K562 (cell line): ENCODE measurements around the gene SHC1. TPM values are rescaled to one million over a fixed set of nuclear protein-coding genes. Genes with fewer than 3 reads are reported as not detected.
A peak's percentile ranks its signal among the peaks of the same experiment; 100 is the strongest.

Source experiments
- CEBPZ ChIP-seq: fragments of 150-350 bp; IDR thresholded peaks from 2 replicates; pipeline ENCODE4 v1.6.1; 2014; ENCODE audit warnings: low read depth, mild to moderate bottlenecking, low read length, borderline replicate concordance
- ELF1 ChIP-seq: fragments of 200-800 bp; sonication (Bioruptor generic); IDR thresholded peaks from 2 replicates; pipeline ENCODE4 v1.6.1; 2016; ENCODE audit warnings: missing genetic modification characterization, missing compliant biosample characterization
- FOSL1 ChIP-seq: fragments of 200-800 bp; sonication (Bioruptor generic); conservative IDR thresholded peaks from 2 replicates; pipeline ENCODE4 v1.6.1; 2016; ENCODE audit warnings: missing genetic modification characterization, missing compliant biosample characterization
- FOXK1 ChIP-seq: sonication (generic); formaldehyde crosslinking; IDR thresholded peaks from 2 replicates; pipeline ENCODE4 v1.8.0; 2022; ENCODE audit warnings: missing genetic modification reagents, mild to moderate bottlenecking, borderline replicate concordance
- FOXP1 ChIP-seq: sonication (generic); formaldehyde crosslinking; IDR thresholded peaks from 2 replicates; pipeline ENCODE4 v1.8.0; 2022; ENCODE audit warnings: mild to moderate bottlenecking, missing genetic modification reagents
- HEY1 ChIP-seq: fragments of 250-450 bp; sonication (Bioruptor Pico); IDR thresholded peaks from 2 replicates; pipeline ENCODE4 v1.5.0; 2020; ENCODE audit warnings: mild to moderate bottlenecking, moderate library complexity, borderline replicate concordance
- HIVEP1 ChIP-seq: fragments of 250-450 bp; sonication (Bioruptor Pico); IDR thresholded peaks from 2 replicates; pipeline ENCODE4 v1.4.0; 2020; ENCODE audit warnings: mild to moderate bottlenecking
- HNRNPLL ChIP-seq: fragments of 200-400 bp; formaldehyde crosslinking; IDR thresholded peaks from 2 replicates; pipeline ENCODE4 v1.6.1; 2017; ENCODE audit warnings: low read length, low read depth, mild to moderate bottlenecking; ENCODE audit not compliant: poor library complexity, severe bottlenecking
- IRF2 ChIP-seq: sonication (generic); formaldehyde crosslinking; IDR thresholded peaks from 2 replicates; pipeline ENCODE4 v1.8.1; 2022; ENCODE audit warnings: mild to moderate bottlenecking, missing genetic modification reagents
- KDM1A ChIP-seq, 2 experiments: fragments of 450-650 bp; IDR thresholded peaks; 2 replicates each; pipeline ENCODE4 v1.6.1; 2016; ENCODE audit warnings: mild to moderate bottlenecking in 2 of 2
- NBN ChIP-seq: fragments of 450-650 bp; IDR thresholded peaks from 2 replicates; pipeline ENCODE4 v1.6.1; 2016; ENCODE audit warnings: low read depth, mild to moderate bottlenecking
- PHF8 ChIP-seq: fragments of 200-600 bp; sonication (generic); IDR thresholded peaks from 2 replicates; pipeline ENCODE4 v1.6.1; 2012; ENCODE audit warnings: mixed run types, mild to moderate bottlenecking, inconsistent platforms, low read length, moderate library complexity, borderline replicate concordance
- PREB ChIP-seq: sonication (generic); formaldehyde crosslinking; IDR thresholded peaks from 2 replicates; pipeline ENCODE4 v1.8.1; 2023; ENCODE audit warnings: mild to moderate bottlenecking, missing genetic modification reagents
- SMAD3 ChIP-seq: fragments of 450-650 bp; formaldehyde crosslinking; conservative IDR thresholded peaks from 2 replicates; pipeline ENCODE4 v1.4.0; 2020; ENCODE audit warnings: mild to moderate bottlenecking
- SRSF3 ChIP-seq: fragments of 200-400 bp; formaldehyde crosslinking; IDR thresholded peaks from 2 replicates; pipeline ENCODE4 v1.6.1; 2016; ENCODE audit warnings: mild to moderate bottlenecking, low read length, moderate library complexity; ENCODE audit not compliant: insufficient read depth
- TAF15 ChIP-seq: fragments of 200-400 bp; formaldehyde crosslinking; IDR thresholded peaks from 2 replicates; pipeline ENCODE4 v1.6.1; 2017; ENCODE audit warnings: mild to moderate bottlenecking, low read depth, low read length, moderate library complexity
- UBTF ChIP-seq, 2 experiments: IDR thresholded peaks; 2 replicates each; pipeline ENCODE4 v1.6.1; 2012; ENCODE audit warnings: improper control_type of control experiment in 2 of 2, low read depth in 2 of 2, low read length in 2 of 2, borderline replicate concordance in 1 of 2
- ZBTB2 ChIP-seq: fragments of 450-650 bp; IDR thresholded peaks from 2 replicates; pipeline ENCODE4 v1.6.1; 2016; ENCODE audit warnings: antibody characterized with exemption
- ZC3H8 ChIP-seq: fragments of 450-650 bp; IDR thresholded peaks from 2 replicates; pipeline ENCODE4 v1.6.1; 2017
- ZNF507 ChIP-seq: conservative IDR thresholded peaks from 2 replicates; pipeline ENCODE4 v1.6.1; 2017; ENCODE audit warnings: missing genetic modification characterization, missing compliant biosample characterization
- polyA plus RNA-seq, 8 experiments: library from polyadenylated mRNA; depleted of rRNA in 4 of 8; stranded (reverse) in 5 of 8; unstranded in 3 of 8; fragments of >200 nt; fragmentation: Nextera tagmentation in 2 of 8; fragmentation: Illumina TruSeq in 1 of 8; extraction: Ambion mirVana in 2 of 8; extraction: Trizol in 1 of 8; gene quantifications; 2 replicates each; pipeline versions ENCODE4 v1.2.1 to v1.2.3, GENCODE V29; 2011 to 2014; ENCODE audit warnings: inconsistent platforms in 1 of 8, missing spikeins in 1 of 8
- total RNA-seq, 7 experiments: library from RNA; depleted of rRNA in 6 of 7; stranded (reverse); fragments of >200 nt in 6 of 7; fragmentation: Illumina TruSeq in 2 of 7; extraction: Trizol in 2 of 7; gene quantifications; 2 replicates each; pipeline versions ENCODE4 v1.2.1 to v1.2.3, GENCODE V29; 2011 to 2021; ENCODE audit warnings: low replicate concordance in 1 of 7

SHC1 gene
- total and polyA plus RNA-seq, 9 of the 15 experiments (the other 6 are each of a cell fraction or from before 2014, with no cell fraction given), result 4.1 to 113 (median 51.9) TPM

GRCh38 chr1:155002464-155003226 lies 32.1 kb upstream of the SHC1 start, which contains the start of gene ZBTB7B (continued):
- TF ChIP-seq PHF8, result peak; percentile 46; the same call in 1 of the 2 replicates
- no peak for TF ChIP-seq FOXK1
- no peak for TF ChIP-seq ZC3H8
- peak; percentile 10 for TF ChIP-seq HNRNPLL
- peak; percentile 70 for TF ChIP-seq ELF1 (tag)
- TF ChIP-seq PREB (CRISPR knock-in tag), result no peak
- TF ChIP-seq TAF15, result no peak
- TF ChIP-seq CEBPZ, result no peak
- TF ChIP-seq FOXP1 (CRISPR knock-in tag), result 0 out of 2 replicates have a peak, but pooled peaks have one; percentile 12
- TF ChIP-seq HIVEP1 (CRISPR knock-in tag), result no peak
- TF ChIP-seq KDM1A (IDR thresholded peaks at IDR 0.05), result no peak
- TF ChIP-seq ZNF507 (tag), result no peak
- no peak for TF ChIP-seq HEY1 (CRISPR knock-in tag)
- TF ChIP-seq IRF2, result no peak
- TF ChIP-seq NBN, result no peak
- TF ChIP-seq SRSF3, result peak; percentile 33; the same call in 1 of the 2 replicates
- TF ChIP-seq UBTF (IDR thresholded peaks at IDR 0.05; ENCODE audit: borderline replicate concordance in 1 of 2, low read depth in 2 of 2, low read length in 2 of 2), result no peak
- no peak for TF ChIP-seq FOSL1 (tag)
- TF ChIP-seq ZBTB2, result 0 out of 2 replicates have a peak, but pooled peaks have one; percentile 19
- no peak for TF ChIP-seq SMAD3 (CRISPR knock-in tag)
